ENCODE measurements around the gene INTS3. TPM values are rescaled to one million over a fixed set of nuclear protein-coding genes. Genes with fewer than 3 reads are reported as not detected.
A peak's percentile ranks its signal among the peaks of the same experiment; 100 is the strongest.

The INTS3 gene, protein sequence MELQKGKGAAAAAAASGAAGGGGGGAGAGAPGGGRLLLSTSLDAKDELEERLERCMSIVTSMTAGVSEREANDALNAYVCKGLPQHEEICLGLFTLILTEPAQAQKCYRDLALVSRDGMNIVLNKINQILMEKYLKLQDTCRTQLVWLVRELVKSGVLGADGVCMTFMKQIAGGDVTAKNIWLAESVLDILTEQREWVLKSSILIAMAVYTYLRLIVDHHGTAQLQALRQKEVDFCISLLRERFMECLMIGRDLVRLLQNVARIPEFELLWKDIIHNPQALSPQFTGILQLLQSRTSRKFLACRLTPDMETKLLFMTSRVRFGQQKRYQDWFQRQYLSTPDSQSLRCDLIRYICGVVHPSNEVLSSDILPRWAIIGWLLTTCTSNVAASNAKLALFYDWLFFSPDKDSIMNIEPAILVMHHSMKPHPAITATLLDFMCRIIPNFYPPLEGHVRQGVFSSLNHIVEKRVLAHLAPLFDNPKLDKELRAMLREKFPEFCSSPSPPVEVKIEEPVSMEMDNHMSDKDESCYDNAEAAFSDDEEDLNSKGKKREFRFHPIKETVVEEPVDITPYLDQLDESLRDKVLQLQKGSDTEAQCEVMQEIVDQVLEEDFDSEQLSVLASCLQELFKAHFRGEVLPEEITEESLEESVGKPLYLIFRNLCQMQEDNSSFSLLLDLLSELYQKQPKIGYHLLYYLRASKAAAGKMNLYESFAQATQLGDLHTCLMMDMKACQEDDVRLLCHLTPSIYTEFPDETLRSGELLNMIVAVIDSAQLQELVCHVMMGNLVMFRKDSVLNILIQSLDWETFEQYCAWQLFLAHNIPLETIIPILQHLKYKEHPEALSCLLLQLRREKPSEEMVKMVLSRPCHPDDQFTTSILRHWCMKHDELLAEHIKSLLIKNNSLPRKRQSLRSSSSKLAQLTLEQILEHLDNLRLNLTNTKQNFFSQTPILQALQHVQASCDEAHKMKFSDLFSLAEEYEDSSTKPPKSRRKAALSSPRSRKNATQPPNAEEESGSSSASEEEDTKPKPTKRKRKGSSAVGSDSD
- 142 TPM for polyA plus RNA-seq (ENCODE audit: insufficient read length)
- long read RNA-seq, donor 1, full-length matches to known transcripts: 5 of 79 reads
- long read RNA-seq, donor 1, partial matches to known transcripts: 74 of 79 reads
- long read RNA-seq, donor 1, other reads (novel, unspliced or antisense): 0 of 79 reads
- long read RNA-seq, donor 2, partial matches to known transcripts: 21 of 23 reads
- long read RNA-seq, donor 2, other reads (novel, unspliced or antisense): 0 of 23 reads
- long read RNA-seq, donor 3, full-length matches to known transcripts: 9 of 23 reads
- long read RNA-seq, donor 3, partial matches to known transcripts: 14 of 23 reads
- long read RNA-seq, donor 3, other reads (novel, unspliced or antisense): 0 of 23 reads
- long read RNA-seq, donor 4: 0 reads
- long read RNA-seq, donor 5, full-length matches to known transcripts: 5 of 52 reads
- long read RNA-seq, donor 5, partial matches to known transcripts: 47 of 52 reads
- long read RNA-seq, donor 5, other reads (novel, unspliced or antisense): 0 of 52 reads
- long read RNA-seq, donor 6, full-length matches to known transcripts: 5 of 12 reads
- long read RNA-seq, donor 6, partial matches to known transcripts: 7 of 12 reads
- long read RNA-seq, donor 6, other reads (novel, unspliced or antisense): 0 of 12 reads
- long read RNA-seq, donor 7, full-length matches to known transcripts: 7 of 42 reads
- long read RNA-seq, donor 7, partial matches to known transcripts: 29 of 42 reads
- long read RNA-seq, donor 7, other reads (novel, unspliced or antisense): 6 of 42 reads
- long read RNA-seq, donor 8, full-length matches to known transcripts: 1 of 8 reads
- long read RNA-seq, donor 8, partial matches to known transcripts: 7 of 8 reads
- long read RNA-seq, donor 8, other reads (novel, unspliced or antisense): 0 of 8 reads

- DNase-seq: peak; percentile 100
These were observed at the start of gene INTS3 for GRCh38 chr1:153727463-153728304. Gene INTS3, plus strand, starts transcription at chr1:153728050. Its CDS starts 585 bp downstream, at chr1:153728635.

- DNase-seq: no peak
These were observed 49.1 kb upstream of the INTS3 start, which contains the start of gene NPR1 for GRCh38 chr1:153678519-153679336. Gene NPR1, plus strand, starts transcription at chr1:153678688. Its CDS starts 421 bp downstream, at chr1:153679109.

GRCh38 chr1:153679337-153680119, 48.3 kb upstream of the INTS3 start:
- DNase-seq: no peak

DNA sequence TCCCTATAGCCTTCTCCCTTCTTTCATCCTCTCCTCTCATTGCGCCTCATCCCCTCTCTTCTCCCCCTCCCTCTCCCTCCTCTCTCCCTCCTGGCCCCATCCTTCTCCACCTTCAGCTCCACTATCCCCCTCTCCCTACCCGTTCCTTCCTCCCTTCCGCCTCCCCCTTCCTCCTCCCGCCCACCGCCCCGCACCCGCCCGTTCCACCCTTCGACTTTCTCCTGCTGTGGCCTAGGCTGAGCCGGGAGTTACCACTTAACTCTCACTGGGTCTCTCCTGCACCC, 47.8 kb upstream of the INTS3 start:
- no peak for DNase-seq

- no peak for DNase-seq
These were observed 45.1 kb upstream of the INTS3 start for GRCh38 chr1:153682730-153683129.

DNA sequence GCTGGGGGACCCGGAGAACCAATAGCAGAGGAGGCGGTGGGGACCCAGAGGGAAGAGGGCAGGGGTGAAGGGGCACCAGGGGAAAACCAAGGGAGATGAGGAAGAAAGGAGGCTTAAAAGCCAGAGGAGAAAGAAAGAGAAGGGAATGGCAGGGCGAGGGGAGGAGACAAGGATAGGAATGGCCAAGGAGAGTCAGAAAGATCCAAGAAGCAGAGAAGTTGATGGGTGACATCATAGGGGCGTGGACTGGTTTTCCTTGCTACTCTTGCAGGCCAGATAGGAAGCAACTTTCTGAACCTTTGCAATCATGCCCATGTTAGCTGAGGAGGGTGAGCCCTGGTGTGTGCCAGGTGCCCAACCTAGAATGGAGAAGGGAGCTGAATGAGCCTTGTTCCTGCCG, 44.0 kb upstream of the INTS3 start:
- no peak for DNase-seq

GRCh38 chr1:153684892-153685291, 43.0 kb upstream of the INTS3 start:
- DNase-seq: no peak

DNA sequence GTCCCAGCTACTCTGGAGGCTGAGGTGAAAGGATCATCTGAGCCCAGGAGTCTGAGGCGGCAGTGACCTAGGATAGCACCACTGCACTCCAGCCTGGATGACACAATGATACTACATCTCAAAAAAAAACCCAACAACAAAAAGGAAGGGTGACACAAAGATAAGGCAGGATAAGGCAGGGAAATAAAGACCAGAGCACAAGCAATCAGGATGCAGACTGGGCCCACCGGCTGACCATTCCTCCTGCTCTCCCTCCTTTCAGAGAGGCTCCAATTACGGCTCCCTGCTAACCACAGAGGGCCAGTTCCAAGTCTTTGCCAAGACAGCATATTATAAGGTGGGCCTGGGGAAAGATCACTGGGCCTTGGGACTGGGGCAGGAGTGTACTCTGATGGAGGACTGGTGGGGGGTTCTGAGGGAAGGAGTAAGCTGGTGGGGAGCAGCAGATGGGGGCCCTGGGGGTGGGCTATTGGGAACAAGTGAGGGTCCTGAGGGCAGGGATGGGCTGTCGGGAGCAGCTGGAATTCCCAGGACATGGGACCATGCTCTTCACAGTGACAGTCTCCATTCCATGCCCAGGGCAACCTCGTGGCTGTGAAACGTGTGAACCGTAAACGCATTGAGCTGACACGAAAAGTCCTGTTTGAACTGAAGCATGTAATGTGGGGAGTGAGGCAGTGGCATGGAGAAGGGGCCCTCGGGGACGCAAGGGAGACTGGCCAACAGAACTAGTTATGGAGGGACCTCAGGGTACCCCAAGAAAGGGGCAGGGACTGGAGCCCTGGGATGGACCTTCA, 42.1 kb upstream of the INTS3 start:
- DNase-seq: no peak

- no peak for DNase-seq
These were observed 40.3 kb upstream of the INTS3 start for GRCh38 chr1:153687346-153688125.

DNA sequence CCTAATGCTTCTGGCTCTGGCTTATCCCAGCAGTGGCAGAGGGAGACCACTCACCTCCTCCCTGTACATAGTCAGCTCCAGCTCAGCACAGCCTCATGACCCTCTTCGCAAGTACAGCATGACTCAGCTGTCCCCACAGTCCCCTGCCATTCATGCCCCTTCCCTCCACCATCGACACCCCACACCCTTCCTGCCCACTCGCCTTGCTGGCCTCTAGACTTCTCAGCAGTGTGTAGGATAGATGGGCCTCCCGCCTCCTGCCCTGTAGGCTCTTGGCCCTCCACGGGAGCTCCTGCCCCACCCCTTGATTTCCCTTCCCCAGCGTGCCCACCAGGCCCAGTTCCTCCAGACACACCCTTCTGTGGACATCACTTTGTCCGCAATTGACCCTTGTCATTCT, 39.6 kb upstream of the INTS3 start:
- no peak for DNase-seq

- DNase-seq: no peak
These were observed 39.0 kb upstream of the INTS3 start for GRCh38 chr1:153688736-153689328.

DNA sequence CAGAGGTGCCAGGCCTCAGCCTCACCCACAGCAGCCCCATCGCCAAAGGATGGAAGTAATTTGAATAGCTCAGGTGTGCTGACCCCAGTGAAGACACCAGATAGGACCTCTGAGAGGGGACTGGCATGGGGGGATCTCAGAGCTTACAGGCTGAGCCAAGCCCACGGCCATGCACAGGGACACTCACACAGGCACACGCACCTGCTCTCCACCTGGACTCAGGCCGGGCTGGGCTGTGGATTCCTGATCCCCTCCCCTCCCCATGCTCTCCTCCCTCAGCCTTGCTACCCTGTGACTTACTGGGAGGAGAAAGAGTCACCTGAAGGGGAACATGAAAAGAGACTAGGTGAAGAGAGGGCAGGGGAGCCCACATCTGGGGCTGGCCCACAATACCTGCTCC, 34.4 kb upstream of the INTS3 start:
- no peak for DNase-seq

DNA sequence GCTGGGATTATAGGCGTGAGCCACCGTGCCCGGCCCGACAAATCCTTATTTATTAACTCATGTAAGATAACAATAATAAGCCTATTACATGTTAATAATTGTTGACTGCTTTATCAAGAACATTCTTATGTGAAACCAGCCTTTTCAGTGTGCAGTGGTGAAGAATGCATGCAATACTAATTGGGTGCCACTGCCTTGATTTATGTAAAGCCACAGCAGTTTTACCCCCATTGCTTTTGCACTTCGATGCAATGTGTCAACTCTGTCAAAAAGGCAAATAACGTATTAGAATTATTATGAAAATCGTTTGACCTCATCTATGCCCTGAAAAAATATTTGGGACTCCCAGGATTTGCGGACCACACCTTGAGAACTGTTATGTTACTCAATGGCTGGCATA, 31.1 kb upstream of the INTS3 start:
- DNase-seq: no peak

DNA sequence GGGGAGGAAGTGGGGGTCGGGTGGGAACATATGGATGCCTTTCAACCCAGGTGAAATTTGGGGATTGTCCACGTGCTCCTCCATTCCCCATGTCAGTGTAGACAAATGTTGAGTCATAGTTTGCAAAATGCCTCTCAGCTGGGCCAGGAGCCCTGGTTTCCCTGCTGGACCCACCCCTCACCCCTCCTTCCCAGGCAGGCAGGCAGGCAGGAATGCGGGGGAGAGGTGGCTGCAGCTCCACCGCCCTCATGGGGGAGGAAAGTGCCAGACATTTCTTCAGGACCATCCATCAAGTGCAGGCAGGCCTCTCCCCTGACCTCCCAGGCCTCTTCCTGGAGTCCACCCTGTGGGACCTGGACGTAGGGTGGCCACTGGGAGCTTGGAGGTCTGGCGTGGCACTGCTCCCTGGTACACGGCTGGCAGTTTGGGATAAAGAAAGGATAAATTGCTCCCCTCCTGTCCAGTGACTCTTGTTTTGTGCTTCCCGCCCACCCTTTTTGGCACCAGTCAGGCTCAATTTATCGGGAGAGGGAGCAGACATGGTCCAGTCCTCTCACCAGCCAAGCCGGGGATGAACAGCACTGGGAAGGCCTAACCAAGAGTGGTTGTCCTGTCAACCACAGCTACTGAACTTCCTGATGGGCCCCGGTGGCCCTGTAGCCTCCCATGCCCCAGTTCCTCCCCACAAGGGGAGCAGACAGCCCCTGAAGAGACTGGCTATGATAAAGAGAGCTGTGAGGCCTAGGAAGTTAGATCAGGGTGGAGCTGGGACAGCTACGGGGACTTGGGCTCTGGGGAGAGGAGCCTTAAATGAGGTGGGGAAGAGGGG, 30.4 kb upstream of the INTS3 start:
- DNase-seq: peak; percentile 89
